SK-N-SH treated with all-trans-retinoic acid at 6 μM for 48 hours (cell line): ENCODE results near the gene AFDN.
A peak's percentile ranks its signal among the peaks of the same experiment; 100 is the strongest.

ENCODE experiments used
- ARNTL ChIP-seq: fragments of 450-650 bp; formaldehyde crosslinking; IDR thresholded peaks from 2 replicates; pipeline ENCODE4 v1.5.0; 2020; ENCODE audit warnings: low read depth, mild to moderate bottlenecking, moderate library complexity, borderline replicate concordance
- BACH2 ChIP-seq: fragments of 250-450 bp; sonication (Bioruptor Pico); IDR thresholded peaks from 2 replicates; pipeline ENCODE4 v1.9.0; 2021; ENCODE audit warnings: mild to moderate bottlenecking, borderline replicate concordance
- OSR1 ChIP-seq: fragments of 250-450 bp; sonication (Bioruptor Pico); IDR thresholded peaks from 2 replicates; pipeline ENCODE4 v1.8.0; 2022; ENCODE audit warnings: moderate library complexity, mild to moderate bottlenecking, inconsistent platforms
- PPARA ChIP-seq: fragments of 250-450 bp; sonication (Bioruptor Pico); IDR thresholded peaks from 2 replicates; pipeline ENCODE4 v1.5.0; 2020; ENCODE audit warnings: mild to moderate bottlenecking, borderline replicate concordance
- SNAI2 ChIP-seq: fragments of 250-450 bp; sonication (Bioruptor Pico); IDR thresholded peaks from 2 replicates; pipeline ENCODE4 v1.5.0; 2020; ENCODE audit warnings: mild to moderate bottlenecking, moderate library complexity
- TCF4 ChIP-seq: fragments of 250-450 bp; sonication (Bioruptor Pico); IDR thresholded peaks from 2 replicates; pipeline ENCODE4 v1.8.0; 2021; ENCODE audit warnings: mild to moderate bottlenecking, moderate library complexity, borderline replicate concordance
- ZFP3 ChIP-seq: fragments of 250-450 bp; sonication (Bioruptor Pico); IDR thresholded peaks from 2 replicates; pipeline ENCODE4 v1.5.0; 2020; ENCODE audit warnings: mild to moderate bottlenecking, moderate library complexity
- ZFP30 ChIP-seq: fragments of 450-650 bp; formaldehyde crosslinking; IDR thresholded peaks from 2 replicates; pipeline ENCODE4 v1.5.0; 2022; ENCODE audit warnings: mild to moderate bottlenecking, moderate library complexity
- ZNF565 ChIP-seq: fragments of 450-650 bp; formaldehyde crosslinking; conservative IDR thresholded peaks from 2 replicates; pipeline ENCODE4 v1.5.0; 2020; ENCODE audit warnings: low read depth, mild to moderate bottlenecking, moderate library complexity
- TF ChIP-seq, protein P1 (sequence below): fragments of 250-450 bp; sonication (Bioruptor Pico); IDR thresholded peaks from 2 replicates; pipeline ENCODE4 v1.8.0; 2020; ENCODE audit warnings: mild to moderate bottlenecking, moderate library complexity, borderline replicate concordance
- TF ChIP-seq, protein P2 (sequence below): fragments of 250-450 bp; sonication (Bioruptor Pico); IDR thresholded peaks from 2 replicates; pipeline ENCODE4 v1.5.1; 2021; ENCODE audit warnings: mild to moderate bottlenecking, moderate library complexity
- TF ChIP-seq, protein P3 (sequence below): fragments of 250-450 bp; sonication (Bioruptor Pico); IDR thresholded peaks from 2 replicates; pipeline ENCODE4 v1.5.1; 2020; ENCODE audit warnings: low read depth, mild to moderate bottlenecking, moderate library complexity

DNA sequence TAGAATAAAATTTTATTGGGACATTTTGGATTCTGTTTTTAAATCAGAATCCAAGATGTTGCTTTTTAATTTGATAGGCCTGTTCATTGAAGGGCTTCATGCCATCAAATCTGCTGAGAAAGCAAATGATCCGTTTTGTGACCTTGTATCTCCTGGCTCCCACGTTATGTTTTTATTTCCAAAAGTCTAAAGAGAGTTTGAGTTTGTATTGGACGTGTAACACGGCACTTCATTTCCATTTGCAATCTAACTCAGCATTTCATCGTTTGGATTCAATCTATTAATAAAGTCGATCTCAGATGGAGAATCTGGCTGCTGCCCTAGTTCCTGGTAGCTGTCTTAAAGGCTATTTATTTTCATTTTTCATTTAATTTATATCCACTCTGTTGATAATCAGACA lies 187.7 kb downstream of the AFDN start:
- no peak for TF ChIP-seq ARNTL (CRISPR knock-in tag)
- TF ChIP-seq, protein P1, sequence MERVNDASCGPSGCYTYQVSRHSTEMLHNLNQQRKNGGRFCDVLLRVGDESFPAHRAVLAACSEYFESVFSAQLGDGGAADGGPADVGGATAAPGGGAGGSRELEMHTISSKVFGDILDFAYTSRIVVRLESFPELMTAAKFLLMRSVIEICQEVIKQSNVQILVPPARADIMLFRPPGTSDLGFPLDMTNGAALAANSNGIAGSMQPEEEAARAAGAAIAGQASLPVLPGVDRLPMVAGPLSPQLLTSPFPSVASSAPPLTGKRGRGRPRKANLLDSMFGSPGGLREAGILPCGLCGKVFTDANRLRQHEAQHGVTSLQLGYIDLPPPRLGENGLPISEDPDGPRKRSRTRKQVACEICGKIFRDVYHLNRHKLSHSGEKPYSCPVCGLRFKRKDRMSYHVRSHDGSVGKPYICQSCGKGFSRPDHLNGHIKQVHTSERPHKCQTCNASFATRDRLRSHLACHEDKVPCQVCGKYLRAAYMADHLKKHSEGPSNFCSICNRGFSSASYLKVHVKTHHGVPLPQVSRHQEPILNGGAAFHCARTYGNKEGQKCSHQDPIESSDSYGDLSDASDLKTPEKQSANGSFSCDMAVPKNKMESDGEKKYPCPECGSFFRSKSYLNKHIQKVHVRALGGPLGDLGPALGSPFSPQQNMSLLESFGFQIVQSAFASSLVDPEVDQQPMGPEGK (CRISPR knock-in tag): no peak
- peak; percentile 52; the same call in 1 of the 2 replicates for TF ChIP-seq TCF4 (CRISPR knock-in tag)
- no peak for TF ChIP-seq ZNF565 (CRISPR knock-in tag)
- TF ChIP-seq ZFP3 (CRISPR knock-in tag): no peak
- no peak for TF ChIP-seq PPARA (CRISPR knock-in tag)
- TF ChIP-seq, protein P2, sequence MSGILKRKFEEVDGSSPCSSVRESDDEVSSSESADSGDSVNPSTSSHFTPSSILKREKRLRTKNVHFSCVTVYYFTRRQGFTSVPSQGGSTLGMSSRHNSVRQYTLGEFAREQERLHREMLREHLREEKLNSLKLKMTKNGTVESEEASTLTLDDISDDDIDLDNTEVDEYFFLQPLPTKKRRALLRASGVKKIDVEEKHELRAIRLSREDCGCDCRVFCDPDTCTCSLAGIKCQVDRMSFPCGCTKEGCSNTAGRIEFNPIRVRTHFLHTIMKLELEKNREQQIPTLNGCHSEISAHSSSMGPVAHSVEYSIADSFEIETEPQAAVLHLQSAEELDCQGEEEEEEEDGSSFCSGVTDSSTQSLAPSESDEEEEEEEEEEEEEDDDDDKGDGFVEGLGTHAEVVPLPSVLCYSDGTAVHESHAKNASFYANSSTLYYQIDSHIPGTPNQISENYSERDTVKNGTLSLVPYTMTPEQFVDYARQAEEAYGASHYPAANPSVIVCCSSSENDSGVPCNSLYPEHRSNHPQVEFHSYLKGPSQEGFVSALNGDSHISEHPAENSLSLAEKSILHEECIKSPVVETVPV: no peak
- no peak for TF ChIP-seq BACH2 (CRISPR knock-in tag)
- TF ChIP-seq, protein P3, sequence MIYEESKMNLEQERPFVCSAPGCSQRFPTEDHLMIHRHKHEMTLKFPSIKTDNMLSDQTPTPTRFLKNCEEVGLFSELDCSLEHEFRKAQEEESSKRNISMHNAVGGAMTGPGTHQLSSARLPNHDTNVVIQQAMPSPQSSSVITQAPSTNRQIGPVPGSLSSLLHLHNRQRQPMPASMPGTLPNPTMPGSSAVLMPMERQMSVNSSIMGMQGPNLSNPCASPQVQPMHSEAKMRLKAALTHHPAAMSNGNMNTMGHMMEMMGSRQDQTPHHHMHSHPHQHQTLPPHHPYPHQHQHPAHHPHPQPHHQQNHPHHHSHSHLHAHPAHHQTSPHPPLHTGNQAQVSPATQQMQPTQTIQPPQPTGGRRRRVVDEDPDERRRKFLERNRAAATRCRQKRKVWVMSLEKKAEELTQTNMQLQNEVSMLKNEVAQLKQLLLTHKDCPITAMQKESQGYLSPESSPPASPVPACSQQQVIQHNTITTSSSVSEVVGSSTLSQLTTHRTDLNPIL (CRISPR knock-in tag): no peak
- no peak for TF ChIP-seq OSR1 (CRISPR knock-in tag)
- TF ChIP-seq SNAI2 (CRISPR knock-in tag): 0 out of 2 replicates have a peak, but pooled peaks have one; percentile 42
- TF ChIP-seq ZFP30 (CRISPR knock-in tag): no peak
